Tibial artery (tissue), 4 donors: ENCODE measurements around the gene SPATA18.

Source experiments
- DNase-seq, 2 donors: peaks; one replicate each; pipeline ENCODE4 v3.0.0-alpha.2; 2019
- H3K27ac ChIP-seq, 2 donors: fragments of 200-600 bp; sonication (generic) in 1 of 2; 1 replicate in 1 of 2; 2 replicates in 1 of 2; pipeline ENCODE4 v1.5.1; 2018 to 2019; ENCODE audit warnings: mild to moderate bottlenecking in 1 of 2
- H3K27me3 ChIP-seq, 2 donors: fragments of 200-600 bp; sonication (generic) in 1 of 2; one replicate each; pipeline versions ENCODE4 v1.5.1 to v1.6.0; 2016 to 2019
- H3K36me3 ChIP-seq, 3 donors: fragments of 200-600 bp; sonication (generic) in 2 of 3; one replicate each; pipeline ENCODE4 v1.5.1; 2016 to 2019; ENCODE audit warnings: mild to moderate bottlenecking in 2 of 3
- H3K4me1 ChIP-seq, 4 donors: fragments of 200-600 bp; sonication (generic) in 2 of 4; 1 replicate in 3 of 4; 2 replicates in 1 of 4; pipeline ENCODE4 v1.5.1; 2016 to 2019
- H3K4me3 ChIP-seq, 2 donors: fragments of 200-600 bp; sonication (generic) in 1 of 2; 1 replicate in 1 of 2; 2 replicates in 1 of 2; pipeline ENCODE4 v1.5.1; 2018 to 2019; ENCODE audit warnings: mild to moderate bottlenecking in 2 of 2
- H3K9me3 ChIP-seq, 3 donors: fragments of 200-600 bp; sonication (generic) in 1 of 3; one replicate each; pipeline ENCODE4 v1.5.1; 2016 to 2019
- intact Hi-C: fragments of 100-400 bp; cut with DNase I; formaldehyde crosslinking; loops from one replicate; pipeline ENCODE4 v1.15.0; 2023; ENCODE audit warnings: low total_unique reads
- TF ChIP-seq, protein P1 (sequence below), 2 experiments: fragments of 200-600 bp in 1 of 2; fragments of 450-650 bp in 1 of 2; IDR thresholded peaks; one replicate each; pipeline ENCODE4 v1.5.1; 2017 to 2019; ENCODE audit warnings: antibody characterized with exemption in 2 of 2, mild to moderate bottlenecking in 1 of 2, moderate library complexity in 1 of 2

The SPATA18 gene, protein sequence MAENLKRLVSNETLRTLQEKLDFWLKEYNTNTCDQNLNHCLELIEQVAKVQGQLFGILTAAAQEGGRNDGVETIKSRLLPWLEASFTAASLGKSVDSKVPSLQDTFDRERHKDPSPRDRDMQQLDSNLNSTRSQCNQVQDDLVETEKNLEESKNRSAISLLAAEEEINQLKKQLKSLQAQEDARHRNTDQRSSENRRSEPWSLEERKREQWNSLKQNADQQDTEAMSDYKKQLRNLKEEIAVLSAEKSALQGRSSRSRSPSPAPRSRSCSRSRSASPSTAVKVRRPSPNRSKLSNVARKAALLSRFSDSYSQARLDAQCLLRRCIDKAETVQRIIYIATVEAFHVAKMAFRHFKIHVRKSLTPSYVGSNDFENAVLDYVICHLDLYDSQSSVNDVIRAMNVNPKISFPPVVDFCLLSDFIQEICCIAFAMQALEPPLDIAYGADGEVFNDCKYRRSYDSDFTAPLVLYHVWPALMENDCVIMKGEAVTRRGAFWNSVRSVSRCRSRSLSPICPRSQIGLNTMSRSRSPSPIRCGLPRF

DNA sequence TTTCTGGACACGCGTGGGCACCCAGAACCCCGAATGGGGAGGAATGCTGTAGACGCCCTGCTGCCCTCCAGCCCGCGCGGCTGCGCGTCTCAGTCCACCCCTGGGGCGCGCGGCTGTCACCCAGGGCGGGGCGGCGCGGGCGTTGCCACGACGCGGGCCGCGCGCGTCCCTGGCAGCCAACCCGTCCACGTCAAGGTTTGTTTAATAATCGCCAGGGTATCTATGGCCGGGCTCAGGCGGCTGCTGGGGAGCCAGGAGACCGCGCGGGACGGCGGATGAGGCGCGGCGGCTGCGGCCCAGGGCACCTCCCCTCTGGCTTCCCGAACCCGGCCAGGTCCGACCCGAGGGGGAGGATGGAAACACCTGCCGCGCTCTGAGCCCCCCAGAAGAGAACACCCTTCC, at the start of gene SPATA18:
Gene SPATA18 (plus strand): TSS at position 92 of the 402 bp plus-strand sequence. CDS start 401 bp downstream, outside the sequence.
- intact Hi-C loops: no loop called here
- TF ChIP-seq, protein P1, sequence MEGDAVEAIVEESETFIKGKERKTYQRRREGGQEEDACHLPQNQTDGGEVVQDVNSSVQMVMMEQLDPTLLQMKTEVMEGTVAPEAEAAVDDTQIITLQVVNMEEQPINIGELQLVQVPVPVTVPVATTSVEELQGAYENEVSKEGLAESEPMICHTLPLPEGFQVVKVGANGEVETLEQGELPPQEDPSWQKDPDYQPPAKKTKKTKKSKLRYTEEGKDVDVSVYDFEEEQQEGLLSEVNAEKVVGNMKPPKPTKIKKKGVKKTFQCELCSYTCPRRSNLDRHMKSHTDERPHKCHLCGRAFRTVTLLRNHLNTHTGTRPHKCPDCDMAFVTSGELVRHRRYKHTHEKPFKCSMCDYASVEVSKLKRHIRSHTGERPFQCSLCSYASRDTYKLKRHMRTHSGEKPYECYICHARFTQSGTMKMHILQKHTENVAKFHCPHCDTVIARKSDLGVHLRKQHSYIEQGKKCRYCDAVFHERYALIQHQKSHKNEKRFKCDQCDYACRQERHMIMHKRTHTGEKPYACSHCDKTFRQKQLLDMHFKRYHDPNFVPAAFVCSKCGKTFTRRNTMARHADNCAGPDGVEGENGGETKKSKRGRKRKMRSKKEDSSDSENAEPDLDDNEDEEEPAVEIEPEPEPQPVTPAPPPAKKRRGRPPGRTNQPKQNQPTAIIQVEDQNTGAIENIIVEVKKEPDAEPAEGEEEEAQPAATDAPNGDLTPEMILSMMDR (IDR thresholded peaks at IDR 0.05): no peak
- no peak for DNase-seq

DNA sequence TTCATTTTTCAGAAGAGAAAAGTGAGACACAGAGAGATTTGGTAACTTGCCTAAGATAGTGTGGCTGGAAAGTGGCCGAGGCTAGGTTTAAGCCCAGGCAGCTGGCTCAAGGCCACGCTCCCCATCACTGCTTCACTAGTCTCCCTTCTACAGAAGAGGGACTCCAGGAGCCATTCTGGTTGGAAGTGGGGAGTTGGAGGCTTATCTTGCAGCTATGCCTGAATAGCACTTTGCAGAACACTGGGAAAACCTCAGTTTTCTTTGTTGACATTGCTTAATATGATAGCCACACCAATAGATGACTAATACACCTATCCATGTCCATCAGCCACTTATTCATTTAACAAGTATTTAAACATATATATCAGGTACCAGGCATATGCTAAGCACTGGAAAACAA, 49.5 kb upstream of the SPATA18 start:
- intact Hi-C loops: no loop called here
- DNase-seq: no peak
- H3K4me3 ChIP-seq: no peak overlapping the region
- TF ChIP-seq, protein P1 (IDR thresholded peaks at IDR 0.05): no peak
- no peaks in the 10 kb centered on the region for H3K4me1 ChIP-seq
- H3K27ac ChIP-seq: no peak overlapping the region
- H3K36me3 ChIP-seq: no peaks in the 10 kb centered on the region
- H3K9me3 ChIP-seq: no peaks in the 10 kb centered on the region
- H3K27me3 ChIP-seq: no peaks in the 10 kb centered on the region

More for the DNA sequence above, at the start of gene SPATA18:
- peaks cover 0 to 6% (median 4%) of the 10 kb centered on the region in 4 donors for H3K4me1 ChIP-seq
- H3K9me3 ChIP-seq: peaks cover 0 to 9% (median 0%) of the 10 kb centered on the region in 3 donors
- no peaks in the 10 kb centered on the region for H3K36me3 ChIP-seq
- H3K4me3 ChIP-seq: peak within 1 kb of the TSS; percentile 53 to 59
- H3K27ac ChIP-seq: peak within 1 kb of the TSS; percentile 69
- peaks cover 0 to 36% of the 10 kb centered on the region in 2 donors for H3K27me3 ChIP-seq

DNA sequence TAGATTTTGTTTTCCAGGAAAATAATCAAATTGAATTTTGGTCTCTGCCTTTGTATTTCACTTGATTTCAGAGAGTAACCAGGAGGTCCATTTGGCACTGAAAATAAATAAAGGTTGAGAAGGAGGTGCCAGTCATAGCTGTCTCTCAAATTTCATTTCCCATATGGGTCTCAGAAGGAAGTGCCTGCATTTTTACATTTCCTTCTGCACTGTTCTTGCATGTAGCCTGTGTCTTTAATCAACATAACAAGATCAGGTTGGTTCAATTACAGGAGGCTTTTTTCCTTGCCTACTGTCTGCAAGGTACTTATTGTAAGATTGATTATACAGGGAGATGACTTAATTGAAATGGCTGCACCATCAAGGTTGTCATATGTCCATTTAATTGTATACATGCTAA, 46.7 kb upstream of the SPATA18 start:
- TF ChIP-seq, protein P1 (IDR thresholded peaks at IDR 0.05): no peak
- Histone ChIP-seq H3K27me3 (no peaks in the 10 kb centered on the region), H3K27ac (no peak overlapping the region), H3K4me3 (no peak overlapping the region), H3K9me3 (no peaks in the 10 kb centered on the region), H3K4me1 (no peaks in the 10 kb centered on the region), H3K36me3 (no peaks in the 10 kb centered on the region)
- DNase-seq: no peak
- intact Hi-C loops: no loop called here

DNA sequence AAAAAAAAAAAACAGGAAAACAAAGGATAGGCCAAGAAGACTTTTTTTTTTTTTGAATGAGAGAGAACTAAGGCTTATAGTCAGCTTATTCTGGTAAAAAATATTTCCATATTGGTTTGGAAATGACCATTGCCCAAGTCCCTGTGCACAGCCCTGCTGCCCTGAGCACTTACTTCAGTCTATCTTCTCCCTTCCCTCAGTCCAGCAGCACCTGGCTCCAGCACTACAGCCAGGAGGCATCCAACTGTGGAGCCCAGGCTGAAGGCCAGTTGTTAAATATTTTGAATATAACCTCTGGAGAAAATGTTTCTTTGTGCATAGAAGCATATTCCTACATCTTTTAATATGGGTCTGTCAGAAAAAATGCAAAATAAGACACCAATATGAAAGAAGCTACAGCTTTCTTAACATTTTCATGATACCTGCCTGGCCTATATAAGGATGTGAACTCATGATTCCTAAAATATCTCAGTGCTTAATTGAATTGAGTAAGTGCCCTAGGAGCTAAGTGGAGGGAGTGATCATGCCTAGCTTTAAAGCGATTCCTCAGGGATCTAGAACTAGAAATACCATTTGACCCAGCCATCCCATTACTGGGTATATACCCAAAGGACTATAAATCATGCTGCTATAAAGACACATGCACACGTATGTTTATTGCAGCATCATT, 45.4 kb upstream of the SPATA18 start:
- Histone ChIP-seq H3K4me1 (no peaks in the 10 kb centered on the region), H3K27me3 (no peaks in the 10 kb centered on the region), H3K36me3 (peaks cover 0 to 7% (median 0%) of the 10 kb centered on the region in 3 donors), H3K9me3 (no peaks in the 10 kb centered on the region), H3K4me3 (no peak overlapping the region), H3K27ac (no peak overlapping the region)
- TF ChIP-seq, protein P1 (IDR thresholded peaks at IDR 0.05): no peak
- no peak for DNase-seq
- intact Hi-C loops: no loop called here

DNA sequence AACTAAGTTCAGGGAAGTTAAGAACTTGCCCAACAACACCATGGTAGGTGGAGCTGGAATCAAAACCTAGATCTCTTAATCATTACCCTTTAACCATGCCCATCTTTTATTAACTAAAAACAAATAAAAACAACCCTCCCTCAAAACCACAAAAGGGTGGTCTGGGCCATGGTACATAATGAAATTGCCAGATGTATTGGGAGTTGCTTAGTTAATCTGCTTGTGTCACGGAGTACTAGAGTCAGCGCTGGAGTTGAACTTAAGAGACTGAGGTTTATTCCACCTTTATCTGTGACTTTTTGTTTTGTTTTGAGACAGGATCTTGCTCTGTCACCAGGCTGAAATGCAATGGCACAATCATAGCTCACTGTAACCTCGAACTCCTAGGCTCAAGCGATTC, 44.2 kb upstream of the SPATA18 start:
- TF ChIP-seq, protein P1 (IDR thresholded peaks at IDR 0.05): no peak
- Histone ChIP-seq H3K27me3 (no peaks in the 10 kb centered on the region), H3K9me3 (no peaks in the 10 kb centered on the region), H3K4me1 (no peaks in the 10 kb centered on the region), H3K27ac (no peak overlapping the region), H3K36me3 (peaks cover 0 to 8% (median 7%) of the 10 kb centered on the region in 3 donors), H3K4me3 (no peak overlapping the region)
- DNase-seq: no peak
- intact Hi-C loops: no loop called here
